Fibroblast of mammary gland (primary cell): ENCODE data around the gene C17orf100.

ENCODE experiments used
- DNase-seq: peaks from one replicate; pipeline ENCODE4 v3.0.0-alpha.2; 2010; ENCODE audit warnings: low read depth
- H3K4me3 ChIP-seq: 2 replicates; pipeline ENCODE4 v1.5.1; 2011; ENCODE audit warnings: low read depth, mild to moderate bottlenecking, low read length, moderate library complexity; ENCODE audit not compliant: control insufficient read depth
- CTCF ChIP-seq: conservative IDR thresholded peaks from 2 replicates; pipeline ENCODE4 v1.5.1; 2011; ENCODE audit warnings: low read depth, low read length, inconsistent platforms; ENCODE audit not compliant: control insufficient read depth, insufficient read depth

The C17orf100 gene

GRCh38 chr17:6681671-6682070, 30.1 kb downstream of the C17orf100 start:
- no peak for DNase-seq
- H3K4me3 ChIP-seq = no peak overlapping the region
- no peak for TF ChIP-seq CTCF

- no peak for DNase-seq
- no peak for TF ChIP-seq CTCF
- H3K4me3 ChIP-seq = no peak overlapping the region
Observed at GRCh38 chr17:6682339-6682738, 30.8 kb downstream of the C17orf100 start.

- no peak overlapping the region for H3K4me3 ChIP-seq
- no peak for DNase-seq
- no peak for TF ChIP-seq CTCF
Observed at GRCh38 chr17:6683081-6683684, 31.6 kb downstream of the C17orf100 start.

GRCh38 chr17:6683730-6684459, 32.3 kb downstream of the C17orf100 start:
- TF ChIP-seq CTCF = no peak
- no peak overlapping the region for H3K4me3 ChIP-seq
- no peak for DNase-seq

- DNase-seq = no peak
- TF ChIP-seq CTCF = no peak
- H3K4me3 ChIP-seq = no peak overlapping the region
Observed at GRCh38 chr17:6684460-6684783, 32.9 kb downstream of the C17orf100 start.

- TF ChIP-seq CTCF = no peak
Observed at GRCh38 chr17:6684881-6685767, 33.6 kb downstream of the C17orf100 start.

More at GRCh38 chr17:6684881-6685767, 33.6 kb downstream of the C17orf100 start:
- no peak overlapping the region for H3K4me3 ChIP-seq
- DNase-seq = no peak
